ENCODE data around the gene RAP1GAP.

DNA sequence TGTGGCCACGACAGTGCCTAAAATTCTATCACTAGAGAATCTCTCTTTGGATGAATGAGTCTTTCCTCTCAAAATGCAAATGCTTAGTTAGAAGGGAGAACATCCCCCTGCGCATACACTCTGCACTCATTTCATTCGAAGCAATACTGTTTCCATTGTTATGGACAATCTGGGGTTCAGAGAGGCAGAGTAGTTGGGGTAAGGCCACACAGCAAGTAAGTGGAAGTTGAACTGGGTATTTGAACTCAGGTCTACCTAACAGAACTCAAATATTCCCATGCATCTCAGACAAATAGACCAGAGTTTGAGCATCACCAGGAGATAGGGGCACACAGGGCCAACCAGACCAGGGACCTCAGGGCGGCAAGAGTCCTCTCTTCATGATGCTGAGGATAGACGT, 25.5 kb downstream of the RAP1GAP start:
- TF ChIP-seq POLR2A (IDR thresholded peaks at IDR 0.05) (no peak), CTCF (IDR thresholded peaks at IDR 0.05 in 4 of 5, conservative IDR thresholded peaks at IDR 0.05 in 1 of 5) (no peak)

Data from gastrocnemius medialis (tissue), 4 donors.